Endodermal cell (in vitro differentiated cells): ENCODE measurements around the gene SEMA6D. TPM values are rescaled to one million over a fixed set of nuclear protein-coding genes. Genes with fewer than 3 reads are reported as not detected.
A peak's percentile ranks its signal among the peaks of the same experiment; 100 is the strongest.

Source experiments
- DNase-seq: peaks from one replicate; pipeline ENCODE4 v3.0.0-alpha.2; 2017
- H3K27ac ChIP-seq: 2 replicates; pipeline ENCODE4 v1.5.1; 2013; ENCODE audit warnings: mild to moderate bottlenecking, low read depth, low read length, moderate library complexity
- H3K27me3 ChIP-seq: 2 replicates; pipeline ENCODE4 v1.6.1; 2013; ENCODE audit warnings: mild to moderate bottlenecking, low read length, moderate library complexity; ENCODE audit not compliant: insufficient read depth, control insufficient read depth, poor library complexity, severe bottlenecking
- H3K36me3 ChIP-seq: 2 replicates; pipeline ENCODE4 v1.7.0; 2013; ENCODE audit warnings: mild to moderate bottlenecking, low read length, moderate library complexity; ENCODE audit not compliant: control insufficient read depth, insufficient read depth
- H3K4me1 ChIP-seq: one replicate; pipeline ENCODE4 v1.7.0; 2013; ENCODE audit warnings: low read length; ENCODE audit not compliant: control insufficient read depth, insufficient read depth
- H3K4me3 ChIP-seq: 2 replicates; pipeline ENCODE4 v1.5.1; 2013; ENCODE audit warnings: mild to moderate bottlenecking, low read length, moderate library complexity
- H3K9ac ChIP-seq: 2 replicates; pipeline ENCODE4 v1.6.1; 2013; ENCODE audit warnings: mild to moderate bottlenecking, low read length, moderate library complexity; ENCODE audit not compliant: poor library complexity, severe bottlenecking; ENCODE audit errors: extremely low read depth
- H3K9me3 ChIP-seq: 2 replicates; pipeline ENCODE4 v1.6.1; 2013; ENCODE audit warnings: mild to moderate bottlenecking, low read length, moderate library complexity; ENCODE audit not compliant: control insufficient read depth
- H3K27ac Mint-ChIP-seq: 2 replicates; pipeline ENCODE4 v1.8.0; 2020; ENCODE audit warnings: mixed read lengths
- H3K27me3 Mint-ChIP-seq: 2 replicates; pipeline ENCODE4 v1.8.0; 2021; ENCODE audit warnings: mild to moderate bottlenecking, mixed read lengths; ENCODE audit not compliant: insufficient read depth
- H3K36me3 Mint-ChIP-seq: 2 replicates; pipeline ENCODE4 v1.8.0; 2020; ENCODE audit warnings: low read depth, mixed read lengths
- H3K4me1 Mint-ChIP-seq: 2 replicates; pipeline ENCODE4 v1.8.0; 2020; ENCODE audit warnings: mixed read lengths
- H3K4me3 Mint-ChIP-seq: 2 replicates; pipeline ENCODE4 v1.8.0; 2020; ENCODE audit warnings: mild to moderate bottlenecking, moderate library complexity, mixed read lengths
- H3K9me3 Mint-ChIP-seq: 2 replicates; pipeline ENCODE4 v1.8.0; 2020; ENCODE audit warnings: mild to moderate bottlenecking, mixed read lengths
- CTCF ChIP-seq: fragments of 200-600 bp; sonication (generic); conservative IDR thresholded peaks from 2 replicates; pipeline ENCODE4 v1.5.0; 2021; ENCODE audit warnings: antibody characterized with exemption, mild to moderate bottlenecking
- WGBS, 2 experiments: methylation state at CpG; one replicate each; pipeline versions ENCODE4 v1.1.5 to v1.1.7; 2013; ENCODE audit warnings: missing lambda C conversion rate in 2 of 2, mixed read lengths in 1 of 2; ENCODE audit not compliant: insufficient coverage in 1 of 2, insufficient read length in 1 of 2; 5-methylcytosine and 5-hydroxymethylcytosine counted together
- total RNA-seq, 2 donors: library from RNA; stranded (reverse); fragmentation: NEBNext Ultra II Directional in 1 of 2; extraction: Animal tissue kit (Norgen Biotek cat#: 25700) in 1 of 2; gene quantifications; 2 replicates in 1 of 2; 3 replicates in 1 of 2; pipeline ENCODE4 v1.2.1, GENCODE V29; 2021

SEMA6D gene
- total RNA-seq, 2 donors from 2014 or later, result 23.6 to 48.7 TPM

- H3K27ac Mint-ChIP-seq, result no peak overlapping the region
Measured at GRCh38 chr15:47773143-47773542, 55.8 kb downstream of the SEMA6D start.

GRCh38 chr15:47778263-47778770, 61.0 kb downstream of the SEMA6D start:
- Histone ChIP-seq H3K36me3 (peaks cover under 1% of the 10 kb centered on the region), H3K27ac (no peak overlapping the region), H3K27me3 (no peaks in the 10 kb centered on the region), H3K9me3 (peaks cover 8% of the 10 kb centered on the region), H3K4me1 (peaks cover 28% of the 10 kb centered on the region), H3K4me3 (peak overlapping the region; percentile 47), H3K9ac (no peak overlapping the region)
- Mint-ChIP-seq H3K9me3 (peaks cover 8% of the 10 kb centered on the region), H3K36me3 (peaks cover 6% of the 10 kb centered on the region), H3K27ac (peak overlapping the region; percentile 87), H3K4me1 (peaks cover 48% of the 10 kb centered on the region), H3K27me3 (no peaks in the 10 kb centered on the region), H3K4me3 (no peak overlapping the region)
- WGBS, 2 experiments, result 0% methylated on average over 1 of the region's 1 CpG; no CpG with 5 or more reads in 1 of the 2 experiments
- no peak for TF ChIP-seq CTCF
- DNase-seq, result peak; percentile 47

More at GRCh38 chr15:47773143-47773542, 55.8 kb downstream of the SEMA6D start:
- H3K36me3 ChIP-seq, result peaks cover 50% of the 10 kb centered on the region
- H3K27me3 Mint-ChIP-seq, result no peaks in the 10 kb centered on the region
- H3K36me3 Mint-ChIP-seq, result peaks cover 50% of the 10 kb centered on the region
- H3K4me3 Mint-ChIP-seq, result no peak overlapping the region
- H3K9me3 ChIP-seq, result peaks cover 13% of the 10 kb centered on the region
- no peaks in the 10 kb centered on the region for H3K27me3 ChIP-seq
- no peak for DNase-seq
- peaks cover 3% of the 10 kb centered on the region for H3K9me3 Mint-ChIP-seq
- H3K4me1 ChIP-seq, result peaks cover 11% of the 10 kb centered on the region
- no peak for TF ChIP-seq CTCF
- H3K4me3 ChIP-seq, result no peak overlapping the region
- H3K4me1 Mint-ChIP-seq, result peaks cover 40% of the 10 kb centered on the region
- WGBS, 2 experiments, result 95 to 100% methylated on average over 6 of the region's 6 CpGs
- no peak overlapping the region for H3K27ac ChIP-seq
- H3K9ac ChIP-seq, result no peak overlapping the region

- H3K9me3 Mint-ChIP-seq, result peaks cover 10% of the 10 kb centered on the region
- H3K4me3 Mint-ChIP-seq, result no peak overlapping the region
- no peak overlapping the region for H3K27ac ChIP-seq
- H3K4me1 ChIP-seq, result peaks cover 28% of the 10 kb centered on the region
- H3K36me3 ChIP-seq, result no peaks in the 10 kb centered on the region
- H3K4me3 ChIP-seq, result no peak overlapping the region
- H3K9me3 ChIP-seq, result peaks cover 18% of the 10 kb centered on the region
- 60 to 86% methylated on average over 1 to 2 of the region's 2 CpGs for WGBS, 2 experiments
- no peak overlapping the region for H3K9ac ChIP-seq
- H3K36me3 Mint-ChIP-seq, result no peaks in the 10 kb centered on the region
- H3K27ac Mint-ChIP-seq, result no peak overlapping the region
- DNase-seq, result no peak
- H3K27me3 ChIP-seq, result no peaks in the 10 kb centered on the region
- H3K4me1 Mint-ChIP-seq, result peaks cover 52% of the 10 kb centered on the region
- peaks cover 3% of the 10 kb centered on the region for H3K27me3 Mint-ChIP-seq
- no peak for TF ChIP-seq CTCF
Measured at GRCh38 chr15:47780971-47781370, 63.7 kb downstream of the SEMA6D start.
